Osteoblast (primary cell): ENCODE results near the gene MARCHF2. TPM values are rescaled to one million over a fixed set of nuclear protein-coding genes. Genes with fewer than 3 reads are reported as not detected.
"Not testable (repeated sequence)": the region's sequence is repeated elsewhere in the genome, so short reads cannot be mapped to it uniquely, and the experiment has no call there.

Experiments
- DNase-seq: peaks from one replicate; pipeline ENCODE4 v3.0.0; 2011; ENCODE audit warnings: low spot score, mixed read lengths; ENCODE audit not compliant: insufficient read length; ENCODE audit errors: missing footprints
- H2AFZ ChIP-seq: 2 replicates; pipeline ENCODE4 v1.6.0; 2011; ENCODE audit warnings: mild to moderate bottlenecking, low read length
- H3K27ac ChIP-seq: 2 replicates; pipeline ENCODE4 v1.5.1; 2011; ENCODE audit warnings: mild to moderate bottlenecking, low read depth, low read length, moderate library complexity
- H3K27me3 ChIP-seq: 2 replicates; pipeline ENCODE4 v1.6.0; 2012; ENCODE audit warnings: mild to moderate bottlenecking, control low read depth, inconsistent platforms, low read length, moderate library complexity; ENCODE audit not compliant: insufficient read depth
- H3K36me3 ChIP-seq: 2 replicates; pipeline ENCODE4 v1.5.1; 2011; ENCODE audit warnings: mild to moderate bottlenecking, low read length, control low read depth, moderate library complexity; ENCODE audit not compliant: insufficient read depth
- H3K4me1 ChIP-seq: 2 replicates; pipeline ENCODE4 v1.5.1; 2011; ENCODE audit warnings: mild to moderate bottlenecking, low read length, control low read depth, moderate library complexity; ENCODE audit not compliant: insufficient read depth
- H3K4me2 ChIP-seq: 2 replicates; pipeline ENCODE4 v1.6.0; 2011; ENCODE audit warnings: mild to moderate bottlenecking, low read length; ENCODE audit not compliant: insufficient read depth
- H3K4me3 ChIP-seq: fragments of 200-600 bp; sonication (generic); 3 replicates; pipeline ENCODE4 v1.5.1; 2012; ENCODE audit warnings: mild to moderate bottlenecking, low read length, inconsistent platforms; ENCODE audit not compliant: insufficient read depth
- H3K79me2 ChIP-seq: 2 replicates; pipeline ENCODE4 v1.6.0; 2012; ENCODE audit warnings: mild to moderate bottlenecking, low read length, control low read depth, inconsistent platforms; ENCODE audit not compliant: insufficient read depth
- H3K9me3 ChIP-seq: 2 replicates; pipeline ENCODE4 v1.5.1; 2011; ENCODE audit warnings: low read depth, low read length, control low read depth
- H4K20me1 ChIP-seq: 2 replicates; pipeline ENCODE4 v1.6.0; 2012; ENCODE audit warnings: mild to moderate bottlenecking, low read length, control low read depth; ENCODE audit not compliant: insufficient read depth
- total RNA-seq: library from RNA; depleted of rRNA; stranded (reverse); fragments of >200 nt; gene quantifications from 2 replicates; pipeline ENCODE4 v1.2.3, GENCODE V29; 2012
- TF ChIP-seq, protein P1 (sequence below): IDR thresholded peaks from 2 replicates; pipeline ENCODE4 v1.5.1; 2011; ENCODE audit warnings: mild to moderate bottlenecking, low read depth, low read length, moderate library complexity; ENCODE audit errors: extremely low read depth

MARCHF2 gene
- total RNA-seq, 1 donor: 69.8 TPM

DNA sequence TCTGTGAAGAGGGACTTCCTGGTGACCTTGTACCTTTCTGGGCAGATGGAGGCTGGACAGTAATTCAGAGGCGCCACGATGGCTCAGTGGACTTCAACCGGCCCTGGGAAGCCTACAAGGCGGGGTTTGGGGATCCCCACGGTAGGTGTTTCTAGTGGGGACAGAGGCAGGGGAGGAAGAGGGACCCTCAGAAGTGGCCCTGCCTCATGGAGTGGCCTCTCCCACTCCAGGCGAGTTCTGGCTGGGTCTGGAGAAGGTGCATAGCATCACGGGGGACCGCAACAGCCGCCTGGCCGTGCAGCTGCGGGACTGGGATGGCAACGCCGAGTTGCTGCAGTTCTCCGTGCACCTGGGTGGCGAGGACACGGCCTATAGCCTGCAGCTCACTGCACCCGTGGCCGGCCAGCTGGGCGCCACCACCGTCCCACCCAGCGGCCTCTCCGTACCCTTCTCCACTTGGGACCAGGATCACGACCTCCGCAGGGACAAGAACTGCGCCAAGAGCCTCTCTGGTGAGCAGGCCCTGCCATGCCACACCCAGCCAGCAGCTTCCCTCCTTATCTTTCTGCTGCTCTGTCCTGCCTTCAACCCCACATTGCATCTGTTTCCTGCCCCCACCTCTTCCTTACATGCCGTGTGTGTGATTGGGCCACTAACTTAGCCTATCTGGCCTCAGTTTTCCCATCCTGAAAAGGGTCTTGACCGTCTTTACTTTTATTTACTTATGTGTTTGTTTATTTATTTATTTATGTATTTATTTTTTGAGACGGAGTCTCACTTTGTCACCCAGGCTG is 41.9 kb upstream of the MARCHF2 start:
- peaks cover 20% of the 10 kb centered on the region for H4K20me1 ChIP-seq
- DNase-seq: peak; percentile 78
- H3K27ac ChIP-seq: no peak overlapping the region
- H3K4me3 ChIP-seq: no peak overlapping the region
- H3K27me3 ChIP-seq: no peaks in the 10 kb centered on the region
- no peak overlapping the region for H2AFZ ChIP-seq
- peaks cover 21% of the 10 kb centered on the region for H3K4me1 ChIP-seq
- peaks cover 41% of the 10 kb centered on the region for H3K36me3 ChIP-seq
- TF ChIP-seq, protein P1, sequence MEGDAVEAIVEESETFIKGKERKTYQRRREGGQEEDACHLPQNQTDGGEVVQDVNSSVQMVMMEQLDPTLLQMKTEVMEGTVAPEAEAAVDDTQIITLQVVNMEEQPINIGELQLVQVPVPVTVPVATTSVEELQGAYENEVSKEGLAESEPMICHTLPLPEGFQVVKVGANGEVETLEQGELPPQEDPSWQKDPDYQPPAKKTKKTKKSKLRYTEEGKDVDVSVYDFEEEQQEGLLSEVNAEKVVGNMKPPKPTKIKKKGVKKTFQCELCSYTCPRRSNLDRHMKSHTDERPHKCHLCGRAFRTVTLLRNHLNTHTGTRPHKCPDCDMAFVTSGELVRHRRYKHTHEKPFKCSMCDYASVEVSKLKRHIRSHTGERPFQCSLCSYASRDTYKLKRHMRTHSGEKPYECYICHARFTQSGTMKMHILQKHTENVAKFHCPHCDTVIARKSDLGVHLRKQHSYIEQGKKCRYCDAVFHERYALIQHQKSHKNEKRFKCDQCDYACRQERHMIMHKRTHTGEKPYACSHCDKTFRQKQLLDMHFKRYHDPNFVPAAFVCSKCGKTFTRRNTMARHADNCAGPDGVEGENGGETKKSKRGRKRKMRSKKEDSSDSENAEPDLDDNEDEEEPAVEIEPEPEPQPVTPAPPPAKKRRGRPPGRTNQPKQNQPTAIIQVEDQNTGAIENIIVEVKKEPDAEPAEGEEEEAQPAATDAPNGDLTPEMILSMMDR: no peak
- H3K9me3 ChIP-seq: no peaks in the 10 kb centered on the region
- no peaks in the 10 kb centered on the region for H3K79me2 ChIP-seq
- H3K4me2 ChIP-seq: no peak overlapping the region

- TF ChIP-seq, protein P1: no peak
- no peaks in the 10 kb centered on the region for H3K79me2 ChIP-seq
- H3K4me2 ChIP-seq: no peak overlapping the region
- DNase-seq: peak; percentile 68
- peaks cover 7% of the 10 kb centered on the region for H4K20me1 ChIP-seq
- H3K9me3 ChIP-seq: no peaks in the 10 kb centered on the region
- H3K27me3 ChIP-seq: no peaks in the 10 kb centered on the region
- H3K27ac ChIP-seq: no peak overlapping the region
- H2AFZ ChIP-seq: no peak overlapping the region
- peaks cover 32% of the 10 kb centered on the region for H3K36me3 ChIP-seq
- H3K4me3 ChIP-seq: no peak overlapping the region
- H3K4me1 ChIP-seq: no peaks in the 10 kb centered on the region
These were observed 39.0 kb upstream of the MARCHF2 start for GRCh38 chr19:8373867-8374813.

DNA sequence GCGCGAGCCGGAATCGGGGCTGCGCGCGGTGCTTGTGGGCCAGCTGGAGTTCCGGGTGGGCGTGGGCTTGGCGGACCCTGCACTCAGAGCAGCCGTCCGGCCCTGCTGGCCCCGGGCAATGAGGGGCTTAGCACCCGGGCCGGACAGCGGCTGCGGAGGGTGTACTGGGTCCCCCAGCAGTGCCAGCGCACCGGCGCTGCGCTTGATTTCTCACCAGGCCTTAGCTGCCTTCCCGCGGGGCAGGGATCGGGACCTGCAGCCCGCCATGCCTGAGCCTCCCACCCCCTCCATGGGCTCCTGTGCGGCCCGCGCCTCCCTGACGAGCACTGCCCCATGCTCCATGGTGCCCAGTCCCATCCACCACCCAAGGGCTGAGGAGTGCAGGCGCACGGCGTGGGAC is 37.3 kb upstream of the MARCHF2 start:
- DNase-seq, H3K79me2 ChIP-seq, H2AFZ ChIP-seq, H3K4me3 ChIP-seq, H3K4me2 ChIP-seq, H3K27ac ChIP-seq, H3K4me1 ChIP-seq, H3K27me3 ChIP-seq, H3K9me3 ChIP-seq, H4K20me1 ChIP-seq: not testable (repeated sequence)
- H3K36me3 ChIP-seq: peaks cover 26% of the 10 kb centered on the region

- H3K4me2 ChIP-seq, H4K20me1 ChIP-seq, H3K27ac ChIP-seq, H3K4me3 ChIP-seq, DNase-seq, H3K9me3 ChIP-seq, H3K79me2 ChIP-seq, H3K27me3 ChIP-seq, H2AFZ ChIP-seq, H3K4me1 ChIP-seq: not testable (repeated sequence)
- peaks cover 19% of the 10 kb centered on the region for H3K36me3 ChIP-seq
These were observed 36.6 kb upstream of the MARCHF2 start for GRCh38 chr19:8376373-8376974.
